ENCODE data around the gene VSX1. TPM values are rescaled to one million over a fixed set of nuclear protein-coding genes. Genes with fewer than 3 reads are reported as not detected.
A peak's percentile ranks its signal among the peaks of the same experiment; 100 is the strongest.

The VSX1 gene
- total and polyA plus RNA-seq, 2 donors (not counting 1 experiment from before 2014, with no cell fraction given), result not detected

DNA sequence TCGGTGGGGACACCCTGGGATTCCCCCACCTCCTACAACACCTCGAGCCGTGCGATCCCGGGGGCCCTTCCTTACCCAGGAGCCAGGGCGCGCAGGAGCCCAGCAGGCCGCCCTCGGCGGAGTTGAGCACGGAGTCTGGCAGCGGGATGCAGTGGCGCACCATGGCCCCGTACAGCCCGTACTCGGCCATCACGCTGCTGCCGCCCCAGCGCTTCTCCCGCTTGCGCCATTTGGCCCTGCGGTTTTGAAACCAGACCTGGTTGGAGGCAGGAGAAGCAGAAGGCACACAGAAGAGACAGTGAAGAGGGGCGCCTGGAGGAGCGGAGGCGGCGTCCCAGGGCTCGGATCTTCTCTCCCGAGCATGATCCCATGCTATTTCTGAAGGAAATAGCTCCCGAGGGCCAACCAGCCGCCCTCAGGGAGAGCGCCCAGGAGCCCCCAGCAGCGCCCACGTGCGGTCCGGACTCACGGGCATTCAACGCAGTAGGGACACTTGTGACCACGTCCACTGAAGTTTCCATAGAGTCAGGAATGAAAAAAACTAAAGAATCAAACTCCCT is 4.3 kb downstream of the VSX1 start:
- WGBS (ENCODE audit: insufficient coverage), result 9% methylated on average over 33 of the region's 38 CpGs
- no peak for ATAC-seq (ENCODE audit: low read depth)

DNA sequence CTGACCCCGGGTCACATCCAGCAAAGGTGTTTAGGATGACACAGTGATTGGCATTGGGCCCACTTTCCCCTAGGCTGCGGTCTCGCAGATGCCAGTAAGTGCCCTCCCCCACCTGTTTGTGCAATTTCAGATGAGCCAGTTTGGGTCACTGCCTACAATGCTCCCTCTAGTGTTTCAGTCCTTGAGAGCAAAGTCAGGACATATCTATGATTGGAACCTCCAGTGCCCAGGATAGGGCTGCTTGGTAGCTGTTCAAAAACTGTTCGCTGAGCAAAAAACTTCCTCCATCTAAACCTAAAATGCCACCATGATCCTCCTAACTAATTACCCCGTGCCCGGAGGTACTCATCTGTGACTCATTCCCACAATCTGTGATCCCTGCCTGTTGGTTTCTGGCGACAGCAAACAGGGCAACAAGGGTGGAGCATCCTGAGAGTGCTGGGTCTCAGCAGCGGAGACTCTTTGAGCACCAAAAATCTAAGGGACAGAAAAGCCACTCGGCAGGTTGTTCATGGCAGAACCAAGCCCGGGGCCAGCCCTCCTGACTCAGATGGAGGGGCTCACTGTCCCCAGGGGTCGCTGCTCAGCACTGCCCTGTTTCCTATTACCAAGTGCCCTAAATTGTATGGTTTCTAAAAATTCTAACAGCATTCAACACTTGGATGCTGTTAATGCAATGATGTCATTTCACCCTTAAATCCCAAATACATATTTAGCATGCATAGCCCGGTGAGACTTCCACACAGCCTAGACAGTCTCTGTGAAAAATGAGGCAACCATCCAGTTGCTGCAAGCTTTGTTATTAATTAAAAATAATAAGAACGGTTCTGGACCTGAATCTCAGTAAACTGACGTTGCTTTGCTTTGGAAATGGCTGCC is 5.0 kb downstream of the VSX1 start:
- ATAC-seq (ENCODE audit: low read depth), result no peak
- Histone ChIP-seq H3K4me1 (ENCODE audit: control insufficient read depth in 2 of 2, insufficient read depth in 2 of 2, low read length in 2 of 2) (peaks cover 5 to 16% of the 10 kb centered on the region in 2 donors), H3K27me3 (replicated peaks in 1 of 4; ENCODE audit: control extremely low read depth in 1 of 4, control insufficient read depth in 3 of 4, insufficient read depth in 4 of 4, low read length in 3 of 4) (peaks cover 0 to 62% (median 52%) of the 10 kb centered on the region in 4 experiments), H3K4me2 (replicated peaks; ENCODE audit: low read depth, low read length, poor library complexity, severe bottlenecking) (peak overlapping the region; percentile 53), H4K20me1 (ENCODE audit: control insufficient read depth, insufficient read depth, low read length, poor library complexity, severe bottlenecking) (no peaks in the 10 kb centered on the region), H3K79me2 (ENCODE audit: control insufficient read depth, insufficient read depth, low read length) (no peaks in the 10 kb centered on the region), H3K9me3 (ENCODE audit: control extremely low read depth in 1 of 3, control insufficient read depth in 2 of 3, insufficient read depth in 1 of 3, low read length in 2 of 3) (peaks cover 0 to 9% (median 0%) of the 10 kb centered on the region in 3 donors), H3K9ac (ENCODE audit: low read length) (no peak overlapping the region), H3K4me3 (ENCODE audit: control extremely low read depth in 1 of 5, extremely low read depth in 1 of 5, insufficient read depth in 1 of 5, low read depth in 2 of 5, low read length in 4 of 5) (peak overlapping the region in 1 of 5 experiments; percentile 23), H3K27ac (ENCODE audit: low read length in 2 of 2) (no peak overlapping the region), H3K36me3 (replicated peaks in 1 of 2; ENCODE audit: control extremely low read depth in 1 of 2, control insufficient read depth in 1 of 2, extremely low read depth in 1 of 2, insufficient read depth in 2 of 2, low read length in 1 of 2) (no peaks in the 10 kb centered on the region), H2AFZ (ENCODE audit: insufficient read depth, low read depth, low read length, poor library complexity, severe bottlenecking) (peak overlapping the region; percentile 51)
- H3K4me3 Mint-ChIP-seq, result no peak overlapping the region
- no peaks in the 10 kb centered on the region for H3K9me3 Mint-ChIP-seq (ENCODE audit: insufficient read depth)
- H3K27me3 Mint-ChIP-seq, result peaks cover 72% of the 10 kb centered on the region
- WGBS (ENCODE audit: insufficient coverage), result 45% methylated on average over 12 of the region's 14 CpGs
- DNase-seq, result no peak
- POLR2A ChIA-PET, result no interaction called here
- intact Hi-C loops (cut with micrococcal nuclease), result no loop called here
- no peak for TF ChIP-seq EZH2 (IDR thresholded peaks at IDR 0.05; ENCODE audit: borderline replicate concordance, insufficient read depth, low read depth, low read length, poor library complexity, severe bottlenecking)
- TF ChIP-seq, protein P1, sequence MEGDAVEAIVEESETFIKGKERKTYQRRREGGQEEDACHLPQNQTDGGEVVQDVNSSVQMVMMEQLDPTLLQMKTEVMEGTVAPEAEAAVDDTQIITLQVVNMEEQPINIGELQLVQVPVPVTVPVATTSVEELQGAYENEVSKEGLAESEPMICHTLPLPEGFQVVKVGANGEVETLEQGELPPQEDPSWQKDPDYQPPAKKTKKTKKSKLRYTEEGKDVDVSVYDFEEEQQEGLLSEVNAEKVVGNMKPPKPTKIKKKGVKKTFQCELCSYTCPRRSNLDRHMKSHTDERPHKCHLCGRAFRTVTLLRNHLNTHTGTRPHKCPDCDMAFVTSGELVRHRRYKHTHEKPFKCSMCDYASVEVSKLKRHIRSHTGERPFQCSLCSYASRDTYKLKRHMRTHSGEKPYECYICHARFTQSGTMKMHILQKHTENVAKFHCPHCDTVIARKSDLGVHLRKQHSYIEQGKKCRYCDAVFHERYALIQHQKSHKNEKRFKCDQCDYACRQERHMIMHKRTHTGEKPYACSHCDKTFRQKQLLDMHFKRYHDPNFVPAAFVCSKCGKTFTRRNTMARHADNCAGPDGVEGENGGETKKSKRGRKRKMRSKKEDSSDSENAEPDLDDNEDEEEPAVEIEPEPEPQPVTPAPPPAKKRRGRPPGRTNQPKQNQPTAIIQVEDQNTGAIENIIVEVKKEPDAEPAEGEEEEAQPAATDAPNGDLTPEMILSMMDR (IDR thresholded peaks at IDR 0.05), result no peak
- peaks cover 7% of the 10 kb centered on the region for H3K4me1 Mint-ChIP-seq
- no peak overlapping the region for H3K27ac Mint-ChIP-seq
- CTCF ChIA-PET, result interaction anchor here (1.4 kb wide), 1 partner anchor 83 kb away, joined by 3 read pairs; no protein-coding TSS in a partner anchor

More for the DNA sequence above, 4.3 kb downstream of the VSX1 start:
- peaks cover 70% of the 10 kb centered on the region for H3K27me3 Mint-ChIP-seq
- H3K27ac Mint-ChIP-seq, result no peak overlapping the region
- Histone ChIP-seq H3K4me3 (ENCODE audit: control extremely low read depth in 1 of 5, extremely low read depth in 1 of 5, insufficient read depth in 1 of 5, low read depth in 2 of 5, low read length in 4 of 5) (peak overlapping the region in 1 of 5 experiments; percentile 23), H4K20me1 (ENCODE audit: control insufficient read depth, insufficient read depth, low read length, poor library complexity, severe bottlenecking) (no peaks in the 10 kb centered on the region), H3K4me1 (ENCODE audit: control insufficient read depth in 2 of 2, insufficient read depth in 2 of 2, low read length in 2 of 2) (peaks cover 5 to 19% of the 10 kb centered on the region in 2 donors), H3K9me3 (ENCODE audit: control extremely low read depth in 1 of 3, control insufficient read depth in 2 of 3, insufficient read depth in 1 of 3, low read length in 2 of 3) (peaks cover 0 to 11% (median 0%) of the 10 kb centered on the region in 3 donors), H3K9ac (ENCODE audit: low read length) (no peak overlapping the region), H2AFZ (ENCODE audit: insufficient read depth, low read depth, low read length, poor library complexity, severe bottlenecking) (peak overlapping the region; percentile 51), H3K36me3 (replicated peaks in 1 of 2; ENCODE audit: control extremely low read depth in 1 of 2, control insufficient read depth in 1 of 2, extremely low read depth in 1 of 2, insufficient read depth in 2 of 2, low read length in 1 of 2) (no peaks in the 10 kb centered on the region), H3K27me3 (replicated peaks in 1 of 4; ENCODE audit: control extremely low read depth in 1 of 4, control insufficient read depth in 3 of 4, insufficient read depth in 4 of 4, low read length in 3 of 4) (peaks cover 0 to 63% (median 52%) of the 10 kb centered on the region in 4 experiments), H3K4me2 (replicated peaks; ENCODE audit: low read depth, low read length, poor library complexity, severe bottlenecking) (peak overlapping the region; percentile 53), H3K27ac (ENCODE audit: low read length in 2 of 2) (no peak overlapping the region), H3K79me2 (ENCODE audit: control insufficient read depth, insufficient read depth, low read length) (no peaks in the 10 kb centered on the region)
- peak overlapping the region; percentile 23 for H3K4me3 Mint-ChIP-seq
- no peak for TF ChIP-seq EZH2 (IDR thresholded peaks at IDR 0.05; ENCODE audit: borderline replicate concordance, insufficient read depth, low read depth, low read length, poor library complexity, severe bottlenecking)
- peaks cover 11% of the 10 kb centered on the region for H3K4me1 Mint-ChIP-seq
- no peaks in the 10 kb centered on the region for H3K9me3 Mint-ChIP-seq (ENCODE audit: insufficient read depth)
- CTCF ChIA-PET, result interaction anchor here (1.4 kb wide), 1 partner anchor 83 kb away, joined by 3 read pairs; no protein-coding TSS in a partner anchor
- POLR2A ChIA-PET, result no interaction called here
- intact Hi-C loops (cut with micrococcal nuclease), result no loop called here
- no peak for DNase-seq

Data from B cell (primary cell).